GM10266 (cell line): ENCODE measurements around the gene PPFIA3.

ENCODE experiments used
- DNase-seq: peaks from one replicate; pipeline ENCODE4 v3.0.0; 2012; ENCODE audit errors: extremely low spot score
- CTCF ChIP-seq: IDR thresholded peaks from 2 replicates; pipeline ENCODE4 v1.5.1; 2012; ENCODE audit warnings: mild to moderate bottlenecking, low read depth; ENCODE audit not compliant: control insufficient read depth, insufficient read depth; ENCODE audit errors: missing control alignments

The PPFIA3 gene

GRCh38 chr19:49127674-49128544 is 8.6 kb downstream of the PPFIA3 start:
- peak; percentile 100 for DNase-seq
- no peak for TF ChIP-seq CTCF

GRCh38 chr19:49128545-49129237 is 9.3 kb downstream of the PPFIA3 start:
- no peak for DNase-seq

GRCh38 chr19:49129238-49129583 is 9.9 kb downstream of the PPFIA3 start:
- TF ChIP-seq CTCF = no peak
- no peak for DNase-seq

More at GRCh38 chr19:49128545-49129237, 9.3 kb downstream of the PPFIA3 start:
- TF ChIP-seq CTCF = no peak

GRCh38 chr19:49130325-49130724 is 11.0 kb downstream of the PPFIA3 start:
- no peak for DNase-seq
- no peak for TF ChIP-seq CTCF

GRCh38 chr19:49132974-49133609 is 13.7 kb downstream of the PPFIA3 start:
- no peak for TF ChIP-seq CTCF
- no peak for DNase-seq

- TF ChIP-seq CTCF = no peak
- DNase-seq = no peak
Measured at GRCh38 chr19:49133621-49134454, 14.5 kb downstream of the PPFIA3 start.
